GM21447 (cell line): Measurements from ENCODE around the gene CYBA.
A peak's percentile ranks its signal among the peaks of the same experiment; 100 is the strongest.

Experiments used
- ATAC-seq: cut with Tn5 transposase; IDR thresholded peaks from one replicate; pipeline ENCODE4 v1.9.1; 2021; ENCODE audit not compliant: unreplicated experiment

CYBA gene

DNA sequence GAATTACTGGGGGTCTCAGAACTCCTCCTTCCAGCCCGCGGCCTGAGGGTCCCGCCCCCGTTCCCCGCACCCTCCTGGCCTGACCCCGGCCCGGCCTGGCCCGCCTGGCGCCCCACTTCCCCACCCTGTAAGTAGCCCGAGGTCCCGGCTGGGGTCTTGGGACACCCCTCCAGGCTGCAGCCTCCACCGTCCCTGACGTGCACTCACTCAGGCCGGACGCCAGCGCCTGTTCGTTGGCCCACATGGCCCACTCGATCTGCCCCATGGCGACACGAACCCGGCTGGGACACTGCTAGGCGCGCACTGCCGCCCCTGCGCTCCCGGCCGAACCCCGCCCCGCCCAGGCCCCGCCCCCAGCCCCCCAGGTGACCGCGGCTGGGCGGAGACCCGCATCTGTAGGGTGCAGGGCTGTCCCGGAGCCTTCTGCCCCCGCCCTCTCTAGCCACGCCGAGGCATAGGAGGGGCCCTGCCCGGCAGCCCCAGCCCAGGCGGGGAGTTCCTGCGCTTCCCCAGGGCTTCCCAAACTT is at the start of gene CYBA:
Gene CYBA, minus strand, starts transcription at position 305 of the 527 bp plus-strand sequence. Its CDS starts 40 bp downstream, at position 265.
- ATAC-seq = peak; percentile 64

DNA sequence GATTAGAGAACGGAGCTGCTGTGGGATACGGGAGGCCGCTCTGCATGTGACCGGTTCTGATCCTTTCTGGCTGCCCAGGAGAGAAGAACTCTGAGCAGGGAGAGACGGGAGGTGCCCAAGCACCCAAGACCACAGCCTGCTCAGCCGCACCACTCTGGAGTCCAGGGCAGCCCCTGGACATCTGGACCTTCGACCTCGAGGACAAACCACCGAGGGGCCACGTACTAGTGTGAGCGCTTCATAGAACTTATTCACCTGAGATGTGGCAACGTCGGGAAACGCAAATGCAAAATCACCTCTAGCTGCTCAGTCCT is 49.4 kb upstream of the CYBA start:
- no peak for ATAC-seq

DNA sequence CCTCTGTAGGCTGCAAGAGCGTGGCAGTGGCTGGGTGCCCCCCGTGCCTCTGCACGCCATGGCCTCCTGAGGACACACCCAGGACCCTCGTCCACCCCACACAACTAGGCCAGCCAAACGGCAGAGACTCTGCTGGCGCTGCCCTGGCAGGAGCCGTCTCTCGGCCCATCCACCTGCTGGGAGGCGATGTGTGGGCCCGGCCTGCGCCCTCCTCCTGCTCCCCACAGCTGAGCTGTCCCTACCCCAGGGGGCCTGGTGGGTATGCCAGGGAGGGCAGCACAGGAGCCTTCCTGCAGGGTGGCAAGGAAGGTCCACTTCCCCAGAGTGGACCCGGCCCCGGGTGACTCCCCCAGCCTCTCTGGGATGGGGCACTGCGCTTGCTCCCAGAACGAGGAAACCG is 48.3 kb upstream of the CYBA start:
- no peak for ATAC-seq

DNA sequence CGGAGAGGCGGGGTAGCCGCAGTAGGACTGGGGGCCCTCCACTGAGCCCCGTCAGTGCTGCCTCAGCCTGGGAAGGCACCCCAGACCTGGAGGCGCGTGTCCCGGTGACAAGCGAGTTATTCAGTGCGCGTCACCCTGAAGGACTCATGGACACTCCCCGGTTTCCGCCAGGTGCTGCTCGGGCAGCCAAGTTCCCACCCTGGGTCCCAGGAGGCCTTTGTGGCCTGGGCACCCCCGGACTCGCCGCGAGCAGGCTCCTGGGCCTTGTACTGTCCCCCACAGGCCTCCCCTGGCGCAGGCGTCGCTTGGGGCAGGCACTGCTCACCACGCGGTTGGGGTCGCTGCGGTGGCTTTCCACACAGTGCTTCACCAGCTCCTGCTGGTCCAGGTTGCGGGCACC is 47.8 kb upstream of the CYBA start:
- ATAC-seq = no peak

DNA sequence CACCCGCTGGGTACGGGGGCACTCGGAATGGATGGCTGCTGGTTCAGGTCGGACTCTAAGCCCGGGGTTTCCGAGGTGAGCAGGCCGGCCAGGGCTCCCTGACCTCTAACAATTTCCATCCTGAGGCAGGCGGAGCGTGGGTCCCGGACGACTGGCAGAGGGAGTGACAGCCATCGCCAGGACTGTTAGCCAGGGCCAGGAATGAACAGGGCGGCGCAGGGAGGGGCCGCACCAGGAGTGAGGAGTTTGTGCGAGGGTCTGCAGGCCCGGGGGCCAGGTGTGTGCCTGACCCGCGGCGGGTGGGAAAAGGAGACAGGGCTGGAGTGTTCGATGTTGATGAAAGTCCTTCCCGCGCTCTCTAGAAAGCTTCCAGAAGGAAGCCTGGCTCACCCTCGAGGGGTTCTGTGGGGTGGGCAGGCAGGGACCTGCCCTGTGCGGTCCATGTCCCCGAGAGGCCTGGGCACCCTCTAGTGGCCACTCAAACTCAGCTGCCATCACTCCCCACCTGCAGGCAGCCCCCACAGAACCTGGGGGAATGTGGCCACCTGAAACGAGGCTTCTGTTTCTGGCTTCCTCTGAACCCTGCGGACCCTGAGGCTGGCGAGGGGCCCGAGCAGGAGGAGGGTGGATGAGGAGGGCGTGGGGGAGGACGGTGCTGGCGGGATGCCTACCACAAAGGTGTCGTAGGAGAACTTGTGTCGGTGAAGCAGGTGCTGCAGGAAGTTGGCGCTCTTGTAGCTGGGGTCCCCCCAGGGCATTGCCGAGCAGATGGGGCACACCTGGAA is 47.2 kb upstream of the CYBA start:
- no peak for ATAC-seq

DNA sequence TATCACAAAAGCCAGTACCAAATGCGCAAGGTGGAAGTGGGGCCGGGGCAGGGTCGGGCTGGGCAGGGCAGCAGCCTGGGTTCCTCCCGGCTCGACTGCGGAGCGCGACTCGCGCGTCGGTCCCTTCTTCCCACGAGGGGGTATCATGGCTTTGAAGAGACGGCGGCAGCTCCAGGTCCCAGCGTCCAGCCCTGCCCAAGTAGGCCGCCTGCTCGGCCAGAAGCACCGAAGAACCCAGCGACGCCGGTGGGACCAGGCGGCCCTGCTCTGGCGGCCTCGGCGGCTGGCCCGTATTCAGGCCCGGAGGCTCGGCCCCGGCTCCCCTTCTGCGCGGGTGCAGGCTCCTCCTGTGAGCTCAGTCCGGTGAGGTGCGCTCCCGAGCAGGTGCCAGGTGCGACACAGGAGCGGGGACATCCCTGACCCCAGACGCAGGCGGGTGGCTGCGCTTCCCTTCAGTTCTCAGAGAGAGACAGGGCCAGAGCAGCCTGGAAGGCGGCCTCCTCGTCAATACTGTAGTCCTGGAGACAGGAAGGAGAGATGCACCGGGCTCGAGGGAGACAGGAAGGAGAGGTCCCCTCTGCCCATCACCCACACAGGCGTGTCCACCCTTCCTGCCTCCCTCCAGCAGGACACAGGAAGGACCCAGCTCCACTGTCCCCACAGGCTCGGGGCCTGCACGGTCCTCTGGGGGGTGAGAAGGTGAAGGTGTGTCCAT is 46.4 kb upstream of the CYBA start:
- ATAC-seq = no peak

DNA sequence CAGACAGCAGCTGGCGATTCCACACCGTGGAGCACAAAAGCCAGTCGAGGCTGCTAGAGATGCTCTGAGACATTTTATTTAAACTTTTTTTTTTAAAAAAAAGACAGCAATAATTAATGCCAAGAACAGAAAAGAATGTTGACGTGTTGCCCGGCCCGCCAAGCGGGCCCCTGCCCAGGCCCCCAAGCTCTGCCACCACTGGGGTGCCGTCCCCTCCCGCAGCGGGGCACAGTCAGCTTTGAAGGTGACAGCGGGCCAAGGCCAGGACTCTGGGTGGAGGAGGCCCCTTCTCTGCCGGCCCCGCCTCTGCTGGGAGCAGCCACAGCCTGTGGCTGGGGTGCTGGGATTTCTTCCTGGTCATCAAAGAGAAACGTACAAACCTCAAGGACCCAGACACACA is 45.6 kb upstream of the CYBA start:
- no peak for ATAC-seq

DNA sequence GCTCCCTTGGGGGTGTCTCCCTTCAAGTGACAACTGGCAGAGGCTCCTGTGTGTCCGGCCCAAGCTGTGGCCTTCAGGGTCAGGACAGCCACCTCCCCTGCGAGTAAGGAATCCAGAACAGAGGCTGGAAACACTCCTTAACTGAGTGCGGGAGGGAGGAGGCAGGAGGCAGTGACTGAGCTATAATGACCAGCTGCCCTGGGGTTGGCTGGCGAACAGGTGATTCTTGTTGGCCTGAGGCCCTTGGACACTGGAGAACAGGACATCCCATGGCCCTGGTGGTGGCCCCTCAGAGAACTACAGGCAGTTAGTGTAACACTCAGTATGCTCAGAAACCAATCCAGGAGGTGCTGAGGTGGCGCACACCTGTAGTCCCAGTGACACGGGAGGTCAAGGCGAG is 44.9 kb upstream of the CYBA start:
- ATAC-seq = no peak

DNA sequence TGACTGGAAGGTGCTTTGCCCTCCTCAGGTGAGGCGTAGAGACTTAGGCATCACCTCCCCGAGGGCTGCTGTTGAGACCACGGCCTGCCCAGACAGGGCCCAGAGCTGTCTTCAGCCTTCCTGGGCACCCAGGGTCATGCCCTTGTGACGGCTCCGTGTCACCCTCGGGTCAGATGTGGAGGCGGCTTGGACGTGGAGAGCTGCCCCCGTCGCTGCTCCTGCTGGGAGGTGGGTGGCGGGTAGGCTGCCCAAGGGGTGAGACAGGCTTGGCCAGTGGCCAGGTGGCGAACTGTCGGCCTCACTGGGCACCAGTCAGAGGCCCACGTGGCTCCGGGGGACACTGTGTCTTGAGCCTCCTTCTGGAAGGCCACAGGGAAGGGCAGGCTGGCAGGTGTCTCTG is 44.4 kb upstream of the CYBA start:
- no peak for ATAC-seq

DNA sequence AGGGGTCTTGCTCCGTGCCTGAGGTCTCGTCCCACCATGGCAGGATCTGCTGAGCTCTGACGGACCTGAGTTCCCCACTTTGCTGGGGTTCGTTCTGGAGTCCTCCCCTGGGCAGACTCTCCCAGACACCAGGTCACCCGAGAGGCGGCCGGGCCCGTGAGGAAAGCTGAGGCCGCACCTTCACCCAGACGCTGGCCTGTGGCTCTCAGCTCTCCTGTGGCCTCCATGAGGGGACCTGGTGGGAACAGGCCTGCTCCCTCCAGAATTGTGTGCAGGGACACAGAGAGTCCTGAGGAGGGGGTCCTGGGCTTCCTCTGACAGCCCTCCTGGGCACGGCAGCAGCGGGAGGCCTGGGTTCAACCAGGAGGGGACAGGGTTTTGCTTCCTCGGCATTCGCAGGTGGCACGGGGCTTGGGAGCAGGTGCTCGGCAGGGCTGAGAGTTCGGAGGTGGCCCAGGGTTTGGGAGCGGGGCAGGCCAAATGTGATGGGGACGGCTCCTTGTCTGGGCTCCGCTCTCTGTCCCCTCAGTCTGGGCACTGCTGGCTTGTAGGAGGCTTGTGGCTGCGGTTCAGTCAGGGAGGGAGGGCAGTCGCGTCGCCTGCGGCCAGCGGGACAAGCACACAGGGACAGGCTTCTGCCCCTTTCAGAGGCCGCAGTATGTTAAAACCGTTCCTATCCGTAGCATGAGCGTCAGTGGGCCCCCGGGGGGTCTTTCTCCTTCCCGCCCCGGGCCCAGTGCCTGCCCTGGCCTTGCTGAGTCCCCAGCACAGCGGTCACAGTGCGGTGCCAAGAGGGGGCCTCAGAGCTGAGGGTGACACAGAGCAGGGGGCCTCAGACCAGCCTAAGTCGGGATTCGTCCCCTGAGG is 43.6 kb upstream of the CYBA start:
- no peak for ATAC-seq

DNA sequence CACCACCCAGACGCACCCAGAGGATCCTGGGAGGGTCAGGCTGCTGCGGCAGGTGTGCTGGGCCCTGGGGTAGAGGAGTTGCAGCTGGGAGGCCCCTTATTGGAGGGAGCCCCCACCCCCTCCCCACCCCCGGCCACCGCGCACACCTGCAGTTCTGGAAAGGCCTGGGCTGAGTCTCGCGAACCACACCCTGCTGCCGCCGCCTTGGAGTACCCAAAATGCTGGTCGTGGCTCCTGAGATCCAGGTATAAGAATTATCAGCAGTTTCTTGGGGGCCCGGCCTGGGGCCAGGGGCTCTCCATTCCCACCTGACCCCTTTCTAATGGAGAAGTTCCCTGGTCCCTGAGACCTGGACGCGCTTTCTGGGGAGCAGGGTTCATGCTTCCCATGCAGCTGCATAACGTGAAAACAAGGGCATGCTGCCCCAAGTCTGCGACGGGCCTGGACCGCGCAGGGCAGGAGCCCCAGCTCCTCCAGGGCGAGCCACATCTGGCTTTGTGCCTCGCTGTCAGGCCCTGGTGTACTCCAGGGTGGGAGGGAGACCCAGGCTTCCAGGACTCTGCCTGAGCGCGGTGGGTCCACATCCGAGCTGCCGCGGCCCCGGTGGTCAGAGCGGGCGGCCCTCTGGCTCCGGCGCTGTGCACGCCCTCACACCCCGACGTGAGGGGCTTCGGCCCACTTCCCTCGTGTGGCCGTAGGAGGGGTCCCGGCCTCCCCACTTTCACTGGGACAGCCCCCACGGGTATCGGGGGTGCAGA is 42.7 kb upstream of the CYBA start:
- no peak for ATAC-seq

DNA sequence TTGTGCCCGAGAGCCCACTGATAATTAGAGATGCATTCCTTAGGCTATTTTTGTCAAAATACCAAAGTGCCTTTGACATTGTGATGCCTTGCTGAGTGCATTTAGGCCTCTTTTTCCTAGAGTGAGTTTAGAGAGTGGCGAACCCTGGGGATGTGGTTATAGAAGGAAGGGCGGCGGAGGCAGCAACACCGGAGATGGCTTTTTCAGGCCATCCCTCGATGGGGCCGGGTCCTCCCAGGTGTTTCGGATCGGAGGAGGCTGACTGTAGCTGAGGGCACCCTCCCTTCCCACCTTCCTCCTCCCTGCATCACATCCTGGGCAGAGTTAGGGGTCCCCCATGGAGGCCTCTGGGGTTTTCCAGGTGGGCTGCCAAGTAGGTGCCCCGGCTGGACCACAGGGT is 42.0 kb upstream of the CYBA start:
- no peak for ATAC-seq

DNA sequence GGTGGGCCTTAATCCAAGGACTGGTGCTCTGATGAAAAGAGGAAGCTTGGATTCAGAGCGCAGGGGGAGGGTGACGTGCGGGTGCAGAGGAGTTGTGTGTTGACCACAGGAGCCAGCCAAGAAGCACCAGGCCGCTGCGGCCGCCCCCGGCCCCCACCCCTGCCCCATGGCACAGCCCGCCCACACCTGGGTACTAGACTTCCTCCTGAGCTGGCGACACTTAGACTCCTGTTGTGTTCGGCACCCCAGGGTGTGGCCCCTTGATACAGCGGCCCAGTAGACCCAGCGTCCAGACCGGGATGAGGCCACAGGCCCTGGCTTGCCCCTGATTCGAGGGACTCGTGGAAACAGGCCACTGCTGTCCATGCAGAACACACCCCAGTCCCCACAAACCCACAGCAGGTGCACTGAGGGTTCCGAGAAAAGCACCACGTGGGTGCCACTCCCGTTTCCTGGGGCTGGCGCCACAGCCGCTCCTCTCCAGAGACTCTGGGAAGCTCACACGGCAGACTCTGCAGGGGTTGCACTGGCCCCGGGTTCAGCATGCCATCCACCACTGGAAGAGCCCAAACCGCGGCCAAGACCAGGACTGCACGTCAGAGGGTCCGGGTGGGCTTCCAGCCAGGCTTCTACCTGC is 41.2 kb upstream of the CYBA start:
- ATAC-seq = no peak

DNA sequence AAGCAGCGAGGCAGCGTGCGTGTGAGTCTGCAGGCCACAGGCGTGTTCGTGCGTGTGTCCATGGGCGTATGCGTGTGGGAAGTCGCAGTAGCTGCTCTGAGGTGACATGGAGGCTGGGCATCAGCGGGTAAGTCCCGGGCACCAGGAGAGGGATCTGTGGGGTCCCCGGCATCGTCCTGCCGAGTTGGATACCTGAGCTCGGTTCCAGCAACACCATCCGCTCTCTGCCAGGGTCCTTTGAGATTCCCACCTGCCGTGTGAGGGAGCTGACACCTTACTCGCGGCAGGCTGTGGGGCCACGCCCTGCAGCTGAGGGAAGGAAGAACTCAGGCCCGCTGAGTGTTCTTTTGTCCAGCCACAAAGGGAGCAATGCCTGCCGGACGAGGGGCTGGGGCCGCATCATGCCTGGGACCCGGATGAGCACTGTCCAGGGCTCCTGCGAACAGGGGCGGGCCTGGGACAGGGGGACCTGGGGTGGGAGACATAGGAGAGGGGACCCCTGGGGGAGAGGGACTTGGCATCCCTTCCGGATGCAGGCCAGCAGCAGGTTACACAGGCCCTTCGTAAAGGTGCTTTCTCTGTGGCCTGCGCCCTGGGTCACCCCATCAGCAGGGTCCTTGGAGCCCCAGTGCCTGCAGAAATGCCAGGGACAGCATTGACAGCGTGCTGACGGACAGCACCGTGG is 40.4 kb upstream of the CYBA start:
- ATAC-seq = no peak

DNA sequence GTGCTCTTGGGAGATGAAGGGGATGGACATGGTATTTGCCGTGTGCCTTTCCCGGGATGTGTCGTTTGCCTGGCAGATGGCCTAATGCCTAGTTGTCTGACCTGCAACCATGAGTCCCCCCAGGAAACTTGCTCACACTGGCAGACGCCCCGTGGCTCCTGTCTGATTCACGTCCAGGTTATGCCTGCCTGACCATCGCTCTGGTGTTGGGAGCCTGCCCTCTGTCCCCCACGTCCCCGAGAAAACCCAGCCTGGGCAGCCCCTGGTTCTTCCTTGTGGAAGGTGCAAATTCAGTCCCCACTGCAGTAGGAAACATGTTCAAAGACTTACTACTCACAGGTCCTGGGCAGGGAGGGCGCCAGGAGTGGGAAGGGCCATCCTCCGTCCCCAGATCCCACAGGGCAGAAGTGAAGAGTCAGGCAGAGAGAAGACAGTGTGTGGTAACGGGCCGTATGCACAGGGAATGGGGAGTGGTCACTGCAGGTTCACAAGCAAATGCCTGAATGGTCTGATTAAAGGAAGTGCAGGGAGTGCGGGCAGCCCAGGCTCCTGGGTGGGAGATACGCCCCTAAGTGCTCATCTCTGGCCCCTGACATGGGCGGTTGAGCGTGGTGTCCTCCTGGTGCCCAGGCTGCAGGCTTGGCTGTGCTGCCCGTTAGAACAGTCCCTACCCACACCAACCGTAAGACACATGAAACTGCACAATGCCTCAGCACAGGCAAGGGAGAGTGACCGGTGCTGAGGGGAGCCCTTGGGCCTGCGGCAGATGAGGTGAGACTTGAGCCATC is 39.7 kb upstream of the CYBA start:
- ATAC-seq = no peak

DNA sequence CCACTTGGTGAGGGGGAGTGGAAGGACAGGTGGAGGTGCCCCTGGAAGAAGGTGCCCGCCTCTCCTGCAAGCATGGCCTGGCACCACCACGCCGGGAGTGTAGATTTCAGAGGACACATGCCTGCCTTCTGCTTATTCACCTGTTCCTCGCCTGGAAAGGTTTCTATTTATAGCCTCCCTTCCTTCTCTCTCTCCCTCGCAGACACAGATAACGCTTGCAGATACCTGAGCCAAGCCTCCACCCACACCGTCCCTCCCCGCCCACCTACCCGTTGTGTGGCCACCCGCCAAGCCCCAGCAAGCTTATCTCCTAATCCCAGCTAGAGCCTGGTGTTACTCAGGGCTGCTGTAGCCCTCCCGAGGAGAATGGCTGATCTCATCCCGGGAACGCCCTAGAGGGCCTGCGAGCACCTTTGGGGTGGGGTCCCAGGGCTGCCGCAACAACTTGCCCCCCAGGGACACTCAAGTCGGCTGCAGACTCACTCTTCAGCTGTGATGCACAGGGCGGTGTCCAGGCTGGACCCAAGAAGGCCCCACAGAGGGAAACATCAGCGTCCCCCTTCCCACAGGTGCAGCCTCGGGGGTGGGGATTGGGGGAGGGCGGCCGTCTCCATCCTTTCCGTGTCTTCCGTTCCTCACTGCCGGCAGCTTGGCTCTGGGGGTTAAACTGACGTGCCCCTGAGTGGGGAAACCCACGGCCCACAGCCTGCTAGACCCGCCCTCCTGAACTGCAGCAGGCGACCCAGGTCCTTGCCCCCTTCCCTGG is 37.3 kb upstream of the CYBA start:
- ATAC-seq = no peak

DNA sequence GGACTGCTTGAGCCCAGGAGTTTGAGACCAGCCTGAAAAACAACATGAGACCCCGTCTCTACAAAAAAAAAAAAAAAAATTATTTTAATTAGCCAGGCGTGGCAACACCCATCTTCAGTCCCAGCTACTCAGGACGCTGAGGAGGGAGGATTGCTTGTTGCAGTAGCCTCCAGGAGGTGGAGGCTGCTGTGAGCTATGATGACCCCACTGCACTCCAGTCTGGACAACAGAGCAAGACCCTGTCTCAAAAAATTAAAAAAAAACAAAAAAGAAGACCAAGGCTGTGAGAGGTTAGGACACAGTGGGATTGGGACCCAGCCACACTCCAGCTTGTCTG is 36.8 kb upstream of the CYBA start:
- no peak for ATAC-seq

DNA sequence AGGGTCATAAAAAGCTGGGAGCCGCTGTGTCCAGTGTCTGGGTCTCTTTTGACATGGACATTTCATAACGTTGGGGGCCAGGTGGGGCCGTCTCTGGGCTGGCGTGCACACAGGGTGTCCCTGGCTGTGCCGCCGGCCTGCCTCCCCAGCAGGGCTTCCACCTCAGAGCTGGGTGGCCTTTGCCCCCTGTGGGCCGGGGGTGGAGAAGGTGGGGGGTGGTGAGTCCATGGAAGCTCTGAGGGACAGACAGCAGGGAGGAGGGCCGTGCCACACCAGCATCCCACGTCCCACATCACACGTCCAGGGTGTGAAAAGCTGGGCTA is 36.4 kb upstream of the CYBA start:
- ATAC-seq = no peak
